SJSA1 (cell line): ENCODE data around the gene CNOT11. TPM values are rescaled to one million over a fixed set of nuclear protein-coding genes. Genes with fewer than 3 reads are reported as not detected.

Experiments used
- total RNA-seq: library from RNA; depleted of rRNA; stranded (reverse); fragments of >200 nt; shearing (Covaris generic); gene quantifications from 2 replicates; pipeline ENCODE4 v1.2.3, GENCODE V29; 2014; rRNA removed

CNOT11 gene
- total RNA-seq, 1 experiment from 2014 or later: 59.8 TPM

Other genes with a start within 250 kb of the CNOT11 start
- 18.2 and 18.6 TPM in 2 replicates for gene TBC1D8, start 101.5 kb upstream of the CNOT11 start, total RNA-seq
- 32.2 and 37.6 TPM in 2 replicates for gene RNF149, start 55.8 kb downstream of the CNOT11 start, total RNA-seq
- not detected in 2 replicates for gene CREG2, start 134.6 kb downstream of the CNOT11 start, total RNA-seq
- gene RFX8, start 222.2 kb downstream of the CNOT11 start, total RNA-seq: 0.68 TPM in 1 of 2 replicates, not detected in the other